OCI-LY3 (cell line): ENCODE results near the gene EPM2A.
"Not testable (repeated sequence)": the region's sequence is repeated elsewhere in the genome, so short reads cannot be mapped to it uniquely, and the experiment has no call there.

Experiments
- H2AFZ ChIP-seq: fragments of 200-600, 300-600 bp; shearing (Covaris generic); 2 replicates; pipeline ENCODE4 v1.6.0; 2014; ENCODE audit warnings: antibody characterized with exemption, low read depth, low read length
- H3K27ac ChIP-seq: fragments of 200-600, 300-600 bp; sonication (generic); 2 replicates; pipeline ENCODE4 v1.5.1; 2014; ENCODE audit warnings: mild to moderate bottlenecking, low read length, moderate library complexity, mixed read lengths
- H3K27me3 ChIP-seq: fragments of 200-600, 300-600 bp; sonication (generic); 2 replicates; pipeline ENCODE4 v1.6.1; 2014; ENCODE audit warnings: low read depth, low read length, mixed read lengths
- H3K36me3 ChIP-seq: fragments of 200-600, 300-600 bp; sonication (generic); replicated peaks from 2 replicates; pipeline ENCODE3; 2014; ENCODE audit warnings: low read depth, low read length, mixed read lengths
- H3K4me1 ChIP-seq: fragments of 300-600, 200-600 bp; sonication (generic); 2 replicates; pipeline ENCODE4 v1.6.1; 2014; ENCODE audit warnings: low read length, mixed read lengths
- H3K4me2 ChIP-seq: fragments of 200-600, 300-600 bp; sonication (generic); 2 replicates; pipeline ENCODE4 v1.6.1; 2014; ENCODE audit warnings: low read length, mixed read lengths
- H3K4me3 ChIP-seq: fragments of 300-600, 200-600 bp; sonication (generic); 2 replicates; pipeline ENCODE4 v1.5.1; 2014; ENCODE audit warnings: antibody characterized with exemption, mild to moderate bottlenecking, low read length, moderate library complexity
- H3K79me2 ChIP-seq: fragments of 300-600, 200-600 bp; shearing (Covaris generic); 2 replicates; pipeline ENCODE4 v1.6.1; 2014; ENCODE audit warnings: mild to moderate bottlenecking, low read length, mixed read lengths
- H3K9ac ChIP-seq: fragments of 300-600, 200-600 bp; shearing (Covaris generic); 2 replicates; pipeline ENCODE4 v1.6.0; 2014; ENCODE audit warnings: mild to moderate bottlenecking, low read length, moderate library complexity
- H3K9me3 ChIP-seq: fragments of 200-600, 300-600 bp; shearing (Covaris generic); 2 replicates; pipeline ENCODE4 v1.6.1; 2014; ENCODE audit warnings: low read length, mixed read lengths; ENCODE audit not compliant: insufficient read depth
- H4K20me1 ChIP-seq: fragments of 200-600, 300-600 bp; sonication (generic); 2 replicates; pipeline ENCODE4 v1.6.1; 2016; ENCODE audit warnings: low read length, mixed read lengths; ENCODE audit not compliant: insufficient read depth
- EZH2phosphoT487 ChIP-seq: fragments of 200-600 bp; shearing (Covaris generic); IDR thresholded peaks from 2 replicates; pipeline ENCODE4 v1.6.1; 2018; ENCODE audit warnings: antibody characterized with exemption, mixed run types, low read depth
- TF ChIP-seq, protein P1 (sequence below): fragments of 200-600, 300-600 bp; sonication (generic); IDR thresholded peaks from 2 replicates; pipeline ENCODE4 v1.5.1; 2014; ENCODE audit warnings: antibody characterized with exemption, low read length, low read depth

EPM2A gene

DNA sequence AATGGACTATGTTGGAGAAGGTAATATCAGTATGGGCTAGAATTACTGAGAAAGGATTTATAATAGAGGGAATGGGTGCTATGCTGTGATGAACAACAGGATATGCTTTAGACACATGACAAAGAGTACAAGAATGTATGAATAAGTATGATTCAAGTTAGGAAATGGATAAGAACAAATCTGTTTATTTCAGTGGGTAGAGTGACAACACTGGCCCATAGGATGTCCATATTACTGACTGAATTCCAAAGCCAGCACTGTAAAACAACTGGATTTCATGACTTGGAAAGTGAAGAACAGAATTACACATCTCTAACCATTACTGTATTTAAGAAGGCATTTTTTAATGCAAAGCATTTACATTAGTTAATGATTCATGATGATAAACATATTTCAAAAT lies 35.9 kb downstream of the EPM2A start:
- H4K20me1 ChIP-seq: no peaks in the 10 kb centered on the region
- TF ChIP-seq, protein P1, sequence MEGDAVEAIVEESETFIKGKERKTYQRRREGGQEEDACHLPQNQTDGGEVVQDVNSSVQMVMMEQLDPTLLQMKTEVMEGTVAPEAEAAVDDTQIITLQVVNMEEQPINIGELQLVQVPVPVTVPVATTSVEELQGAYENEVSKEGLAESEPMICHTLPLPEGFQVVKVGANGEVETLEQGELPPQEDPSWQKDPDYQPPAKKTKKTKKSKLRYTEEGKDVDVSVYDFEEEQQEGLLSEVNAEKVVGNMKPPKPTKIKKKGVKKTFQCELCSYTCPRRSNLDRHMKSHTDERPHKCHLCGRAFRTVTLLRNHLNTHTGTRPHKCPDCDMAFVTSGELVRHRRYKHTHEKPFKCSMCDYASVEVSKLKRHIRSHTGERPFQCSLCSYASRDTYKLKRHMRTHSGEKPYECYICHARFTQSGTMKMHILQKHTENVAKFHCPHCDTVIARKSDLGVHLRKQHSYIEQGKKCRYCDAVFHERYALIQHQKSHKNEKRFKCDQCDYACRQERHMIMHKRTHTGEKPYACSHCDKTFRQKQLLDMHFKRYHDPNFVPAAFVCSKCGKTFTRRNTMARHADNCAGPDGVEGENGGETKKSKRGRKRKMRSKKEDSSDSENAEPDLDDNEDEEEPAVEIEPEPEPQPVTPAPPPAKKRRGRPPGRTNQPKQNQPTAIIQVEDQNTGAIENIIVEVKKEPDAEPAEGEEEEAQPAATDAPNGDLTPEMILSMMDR: no peak
- TF ChIP-seq EZH2phosphoT487: no peak
- H3K4me2 ChIP-seq: no peak overlapping the region
- no peak overlapping the region for H3K4me3 ChIP-seq
- H3K36me3 ChIP-seq: no peaks in the 10 kb centered on the region
- no peaks in the 10 kb centered on the region for H3K79me2 ChIP-seq
- H3K9me3 ChIP-seq: no peaks in the 10 kb centered on the region
- no peaks in the 10 kb centered on the region for H3K27me3 ChIP-seq
- H3K9ac ChIP-seq: no peak overlapping the region
- H2AFZ ChIP-seq: no peak overlapping the region
- no peak overlapping the region for H3K27ac ChIP-seq
- H3K4me1 ChIP-seq: no peaks in the 10 kb centered on the region

DNA sequence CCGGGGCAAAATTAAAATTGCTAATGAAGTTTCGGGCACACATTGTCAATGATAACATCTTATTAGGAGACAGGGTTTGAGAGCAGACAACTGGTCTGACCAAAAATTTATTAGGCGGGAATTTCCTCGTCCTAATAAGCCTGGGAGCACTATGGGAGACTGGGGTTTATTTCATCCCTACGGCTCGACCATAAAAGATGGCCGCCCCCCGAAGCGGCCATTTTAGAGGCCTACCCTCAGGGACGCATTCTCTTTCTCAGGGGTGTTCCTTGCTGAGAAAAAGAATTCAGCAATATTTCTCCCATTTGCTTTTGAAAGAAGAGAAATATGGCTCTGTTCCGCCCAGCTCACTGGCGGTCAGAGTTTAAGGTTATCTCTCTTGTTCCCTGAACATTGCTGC lies 37.9 kb downstream of the EPM2A start:
- H3K36me3 ChIP-seq, H3K9ac ChIP-seq, H3K4me3 ChIP-seq, H3K4me1 ChIP-seq, H3K27ac ChIP-seq, H3K4me2 ChIP-seq, H3K27me3 ChIP-seq, H3K79me2 ChIP-seq, H2AFZ ChIP-seq, H4K20me1 ChIP-seq, H3K9me3 ChIP-seq: not testable (repeated sequence)

DNA sequence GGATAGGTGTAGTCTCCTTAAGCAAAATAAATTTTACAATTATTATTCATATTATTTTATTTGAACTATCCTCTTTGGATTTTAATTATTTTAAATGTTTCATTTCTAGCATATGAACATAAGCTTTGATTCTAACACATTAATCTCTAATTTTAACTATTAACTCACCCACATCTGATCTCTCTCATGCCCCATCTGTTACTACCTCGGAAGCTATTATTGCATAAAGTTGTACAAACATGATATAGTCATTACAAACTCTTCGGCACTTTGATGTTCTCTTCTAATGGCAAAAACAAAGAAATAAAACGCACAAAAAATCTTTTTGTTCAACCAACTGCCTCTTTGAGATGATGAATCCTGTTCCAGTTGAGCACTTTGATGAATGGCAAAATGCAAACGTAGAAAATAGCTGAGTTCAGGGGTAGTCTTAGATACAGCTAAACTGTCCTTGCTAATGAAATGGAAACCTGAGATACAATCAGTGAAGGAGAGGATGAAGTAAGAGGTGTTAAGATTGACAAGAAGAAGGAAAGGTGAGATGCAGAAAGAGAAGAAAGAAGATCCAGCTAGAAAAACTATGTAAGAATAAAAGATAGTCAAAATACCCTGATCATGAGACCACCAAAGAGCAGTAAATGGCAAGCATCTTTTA lies 41.1 kb downstream of the EPM2A start:
- H3K36me3 ChIP-seq: no peaks in the 10 kb centered on the region
- H3K79me2 ChIP-seq: no peaks in the 10 kb centered on the region
- H3K4me3 ChIP-seq: no peak overlapping the region
- H3K27me3 ChIP-seq: no peaks in the 10 kb centered on the region
- H3K27ac ChIP-seq: no peak overlapping the region
- TF ChIP-seq, protein P1: no peak
- TF ChIP-seq EZH2phosphoT487: no peak
- peaks cover 5% of the 10 kb centered on the region for H3K4me1 ChIP-seq
- H3K9ac ChIP-seq: no peak overlapping the region
- no peaks in the 10 kb centered on the region for H3K9me3 ChIP-seq
- H2AFZ ChIP-seq: no peak overlapping the region
- no peaks in the 10 kb centered on the region for H4K20me1 ChIP-seq
- H3K4me2 ChIP-seq: no peak overlapping the region

DNA sequence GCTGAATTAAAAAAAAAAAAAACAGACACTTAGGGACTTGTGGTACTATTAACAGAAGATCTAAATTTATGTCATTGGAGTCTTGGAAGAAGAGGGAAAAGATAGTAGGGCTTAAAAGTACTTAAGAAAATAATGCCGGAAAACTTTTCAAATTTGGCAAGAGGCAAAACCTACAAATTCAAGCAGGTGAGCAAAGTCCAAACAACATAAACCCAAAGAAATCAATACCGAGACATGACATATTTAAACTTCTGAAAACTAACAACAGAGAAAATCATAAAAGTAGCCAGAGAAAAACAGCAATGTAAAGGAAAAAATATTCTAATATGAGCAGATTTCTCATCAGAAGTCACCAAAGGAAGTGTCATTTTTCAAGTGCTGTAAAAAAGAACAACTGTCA lies 44.4 kb downstream of the EPM2A start:
- Histone ChIP-seq H4K20me1 (no peaks in the 10 kb centered on the region), H3K4me1 (peaks cover 5% of the 10 kb centered on the region), H3K27me3 (no peaks in the 10 kb centered on the region), H3K9ac (no peak overlapping the region), H3K36me3 (peaks cover 1% of the 10 kb centered on the region), H3K4me3 (no peak overlapping the region), H3K27ac (no peak overlapping the region), H3K4me2 (0 out of 2 replicates have a peak overlapping the region, but pooled peaks have one; percentile 3), H3K79me2 (no peaks in the 10 kb centered on the region), H2AFZ (no peak overlapping the region), H3K9me3 (no peaks in the 10 kb centered on the region)
- TF ChIP-seq, protein P1: no peak
- no peak for TF ChIP-seq EZH2phosphoT487

DNA sequence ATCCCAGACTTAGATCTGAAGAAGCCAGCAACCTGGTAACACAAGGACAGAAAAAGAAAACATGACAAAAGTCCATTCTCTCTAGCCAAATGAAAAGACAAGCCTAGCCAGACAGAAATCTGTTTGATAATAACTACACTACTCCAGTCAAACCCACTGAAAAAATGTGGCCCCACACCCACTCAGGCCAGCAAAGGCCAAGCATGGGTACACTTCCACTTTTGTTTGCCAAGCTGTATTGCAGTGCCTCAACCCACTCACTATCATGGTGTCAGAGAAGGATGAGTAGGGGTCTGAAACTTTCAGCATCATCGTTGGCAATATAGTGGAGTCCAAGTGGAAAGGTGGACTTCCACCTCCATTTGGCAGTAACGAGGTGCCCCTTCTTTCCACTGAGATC lies 45.8 kb downstream of the EPM2A start:
- no peaks in the 10 kb centered on the region for H3K9me3 ChIP-seq
- no peak for TF ChIP-seq EZH2phosphoT487
- TF ChIP-seq, protein P1: no peak
- no peaks in the 10 kb centered on the region for H3K27me3 ChIP-seq

More for the DNA sequence above, 45.8 kb downstream of the EPM2A start:
- Histone ChIP-seq H2AFZ (no peak overlapping the region), H4K20me1 (no peaks in the 10 kb centered on the region), H3K36me3 (peaks cover 3% of the 10 kb centered on the region), H3K9ac (no peak overlapping the region), H3K4me1 (peaks cover 5% of the 10 kb centered on the region), H3K4me3 (no peak overlapping the region), H3K79me2 (no peaks in the 10 kb centered on the region), H3K4me2 (no peak overlapping the region), H3K27ac (no peak overlapping the region)
